ENCODE data around the gene REM2. TPM values are rescaled to one million over a fixed set of nuclear protein-coding genes. Genes with fewer than 3 reads are reported as not detected.
A peak's percentile ranks its signal among the peaks of the same experiment; 100 is the strongest.

The REM2 gene
- total RNA-seq, 1 experiment from 2014 or later = 0.26 TPM

- no peaks in the 10 kb centered on the region for H3K27me3 Mint-ChIP-seq (ENCODE audit: insufficient read depth, unreplicated experiment)
- no TSS peak for BruUV-seq (replicated peaks)
- ChIA-PET POLR2A (interaction anchor here (0.7 to 5.8 kb wide), 6 partner anchors 8 to 27 kb away, joined by 3 to 29 read pairs (median 6); partner anchors contain the start of gene LRP10), CTCF (interaction anchor here (0.6 to 7.1 kb wide), 12 partner anchors 10 to 342 kb away, joined by 3 to 111 read pairs (median 10); partner anchors contain the start of genes LRP10 and REM2)
- peaks cover 45% of the 10 kb centered on the region for H3K36me3 Mint-ChIP-seq (ENCODE audit: insufficient read depth, unreplicated experiment)
- DNase-seq (ENCODE audit: unreplicated experiment) = peak; percentile 65
- H3K27ac Mint-ChIP-seq (ENCODE audit: low read depth, unreplicated experiment) = peak overlapping the region; percentile 61
- no peak overlapping the region for H3K4me3 Mint-ChIP-seq (ENCODE audit: unreplicated experiment)
- TF ChIP-seq, protein P1, sequence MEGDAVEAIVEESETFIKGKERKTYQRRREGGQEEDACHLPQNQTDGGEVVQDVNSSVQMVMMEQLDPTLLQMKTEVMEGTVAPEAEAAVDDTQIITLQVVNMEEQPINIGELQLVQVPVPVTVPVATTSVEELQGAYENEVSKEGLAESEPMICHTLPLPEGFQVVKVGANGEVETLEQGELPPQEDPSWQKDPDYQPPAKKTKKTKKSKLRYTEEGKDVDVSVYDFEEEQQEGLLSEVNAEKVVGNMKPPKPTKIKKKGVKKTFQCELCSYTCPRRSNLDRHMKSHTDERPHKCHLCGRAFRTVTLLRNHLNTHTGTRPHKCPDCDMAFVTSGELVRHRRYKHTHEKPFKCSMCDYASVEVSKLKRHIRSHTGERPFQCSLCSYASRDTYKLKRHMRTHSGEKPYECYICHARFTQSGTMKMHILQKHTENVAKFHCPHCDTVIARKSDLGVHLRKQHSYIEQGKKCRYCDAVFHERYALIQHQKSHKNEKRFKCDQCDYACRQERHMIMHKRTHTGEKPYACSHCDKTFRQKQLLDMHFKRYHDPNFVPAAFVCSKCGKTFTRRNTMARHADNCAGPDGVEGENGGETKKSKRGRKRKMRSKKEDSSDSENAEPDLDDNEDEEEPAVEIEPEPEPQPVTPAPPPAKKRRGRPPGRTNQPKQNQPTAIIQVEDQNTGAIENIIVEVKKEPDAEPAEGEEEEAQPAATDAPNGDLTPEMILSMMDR (IDR thresholded peaks at IDR 0.05; ENCODE audit: unreplicated experiment) = no peak
- H3K9me3 Mint-ChIP-seq (ENCODE audit: unreplicated experiment) = no peaks in the 10 kb centered on the region
- H3K4me1 Mint-ChIP-seq (ENCODE audit: insufficient read depth, unreplicated experiment) = peaks cover 17% of the 10 kb centered on the region
- intact Hi-C loops (cut with micrococcal nuclease) = no loop called here
These were observed 15.5 kb downstream of the REM2 start for GRCh38 chr14:22898302-22899090.

GRCh38 chr14:22900081-22900799 lies 17.2 kb downstream of the REM2 start:
- Mint-ChIP-seq H3K36me3 (ENCODE audit: insufficient read depth, unreplicated experiment) (peaks cover 63% of the 10 kb centered on the region), H3K4me3 (ENCODE audit: unreplicated experiment) (no peak overlapping the region), H3K9me3 (ENCODE audit: unreplicated experiment) (no peaks in the 10 kb centered on the region), H3K4me1 (ENCODE audit: insufficient read depth, unreplicated experiment) (peaks cover 17% of the 10 kb centered on the region), H3K27me3 (ENCODE audit: insufficient read depth, unreplicated experiment) (no peaks in the 10 kb centered on the region), H3K27ac (ENCODE audit: low read depth, unreplicated experiment) (no peak overlapping the region)
- intact Hi-C loops (cut with micrococcal nuclease) = loop anchor here (1.0 to 2.0 kb wide), 5 partner anchors 28 to 343 kb away; no protein-coding TSS in a partner anchor
- ChIA-PET CTCF (interaction anchor here (0.5 to 7.1 kb wide), 32 partner anchors 8 to 1133 kb away, joined by 3 to 111 read pairs (median 5); partner anchors contain the start of genes ABHD4, HAUS4, LRP10 and REM2), POLR2A (interaction anchor here (0.8 to 5.8 kb wide), 7 partner anchors 10 to 63 kb away, joined by 4 to 29 read pairs (median 12); partner anchors contain the start of genes LRP10 and RBM23)
- no TSS peak for BruUV-seq (replicated peaks)
- TF ChIP-seq, protein P1 (IDR thresholded peaks at IDR 0.05; ENCODE audit: unreplicated experiment) = peak; percentile 59
- DNase-seq (ENCODE audit: unreplicated experiment) = peak; percentile 74

GRCh38 chr14:22901799-22902198 lies 18.8 kb downstream of the REM2 start:
- BruUV-seq (replicated peaks) = no TSS peak
- intact Hi-C loops (cut with micrococcal nuclease) = loop anchor here (2.0 kb wide), 1 partner anchor 79 kb away; no protein-coding TSS in a partner anchor
- CTCF ChIA-PET = interaction anchor here (0.6 to 7.1 kb wide), 19 partner anchors 9 to 346 kb away, joined by 3 to 111 read pairs (median 6); partner anchors contain the start of genes LRP10 and REM2
- no peaks in the 10 kb centered on the region for H3K9me3 Mint-ChIP-seq (ENCODE audit: unreplicated experiment)
- POLR2A ChIA-PET = interaction anchor here (0.9 to 1.7 kb wide), 6 partner anchors 8 to 47 kb away, joined by 3 to 9 read pairs (median 4); partner anchors contain the start of genes LRP10 and RBM23
- TF ChIP-seq, protein P1 (IDR thresholded peaks at IDR 0.05; ENCODE audit: unreplicated experiment) = no peak
- H3K27me3 Mint-ChIP-seq (ENCODE audit: insufficient read depth, unreplicated experiment) = no peaks in the 10 kb centered on the region
- peak overlapping the region; percentile 64 for H3K27ac Mint-ChIP-seq (ENCODE audit: low read depth, unreplicated experiment)
- peaks cover 78% of the 10 kb centered on the region for H3K36me3 Mint-ChIP-seq (ENCODE audit: insufficient read depth, unreplicated experiment)
- H3K4me1 Mint-ChIP-seq (ENCODE audit: insufficient read depth, unreplicated experiment) = peaks cover 17% of the 10 kb centered on the region
- no peak overlapping the region for H3K4me3 Mint-ChIP-seq (ENCODE audit: unreplicated experiment)
- DNase-seq (ENCODE audit: unreplicated experiment) = no peak
